Activated CD8-positive, alpha-beta memory T cell treated with anti-CD3 and anti-CD28 coated beads, Interleukin-2, amount 50 U/mL, for 4 hours (primary cell): ENCODE data around the gene QRICH2.
"Not testable (repeated sequence)": the region's sequence is repeated elsewhere in the genome, so short reads cannot be mapped to it uniquely, and the experiment has no call there.

Experiments used
- DNase-seq: peaks from one replicate; pipeline ENCODE4 v3.0.0-alpha.2; 2020

QRICH2 gene

GRCh38 chr17:76244721-76245120 is 63.4 kb downstream of the QRICH2 start:
- not testable (repeated sequence) for DNase-seq

GRCh38 chr17:76243826-76244679 is 64.0 kb downstream of the QRICH2 start:
- no peak for DNase-seq

GRCh38 chr17:76241691-76242255 is 66.3 kb downstream of the QRICH2 start:
- no peak for DNase-seq

- DNase-seq = no peak
These were observed 66.9 kb downstream of the QRICH2 start for GRCh38 chr17:76241204-76241538.

GRCh38 chr17:76240461-76241203 is 67.4 kb downstream of the QRICH2 start, which contains the start of gene RNF157:
RNF157 (minus strand) TSS chr17:76240493; CDS start chr17:76240240, 253 bp downstream.
- peak; percentile 65 for DNase-seq

GRCh38 chr17:76239538-76240274 is 68.4 kb downstream of the QRICH2 start:
- no peak for DNase-seq

GRCh38 chr17:76238847-76239537 is 69.1 kb downstream of the QRICH2 start:
- DNase-seq = no peak

- DNase-seq = no peak
These were observed 70.2 kb downstream of the QRICH2 start for GRCh38 chr17:76237859-76238313.

GRCh38 chr17:76236603-76237002 is 71.5 kb downstream of the QRICH2 start:
- no peak for DNase-seq

GRCh38 chr17:76235883-76236282 is 72.2 kb downstream of the QRICH2 start:
- no peak for DNase-seq

- DNase-seq = no peak
These were observed 73.8 kb downstream of the QRICH2 start for GRCh38 chr17:76234354-76234679.

- DNase-seq = no peak
These were observed 74.3 kb downstream of the QRICH2 start for GRCh38 chr17:76233588-76234353.

GRCh38 chr17:76232342-76232741 is 75.7 kb downstream of the QRICH2 start:
- no peak for DNase-seq

GRCh38 chr17:76226749-76227148 is 81.3 kb downstream of the QRICH2 start:
- DNase-seq = not testable (repeated sequence)

- not testable (repeated sequence) for DNase-seq
These were observed 82.5 kb downstream of the QRICH2 start for GRCh38 chr17:76225373-76226086.
